H1 (cell line): Measurements from ENCODE around the gene SOBP. TPM values are rescaled to one million over a fixed set of nuclear protein-coding genes. Genes with fewer than 3 reads are reported as not detected.

Experiments used
- CTCF ChIA-PET: fragments of 300-600 bp; sonication (Branson Sonifier 250); formaldehyde crosslinking; loops from one replicate; lab custom pipeline; 2021; ENCODE audit not compliant: partially characterized antibody; lab: Charles Lee
- POLR2A ChIA-PET: fragments of 300-600 bp; sonication (Branson Sonifier 250); formaldehyde crosslinking; loops from one replicate; lab custom pipeline; 2021; ENCODE audit warnings: inconsistent platforms; ENCODE audit not compliant: partially characterized antibody; lab: Charles Lee
- DNase-seq, 2 experiments: peaks; one replicate each; pipeline versions ENCODE4 v3.0.0 to v3.0.0-alpha.2; 2010 to 2022; ENCODE audit warnings: low spot score in 2 of 2, low read depth in 1 of 2, mixed read lengths in 1 of 2
- FAIRE-seq: peaks from 2 replicates; lab custom pipeline; 2011; peaks lifted over from hg19 to GRCh38; lab: Jason Lieb, UNC
- H2AFZ ChIP-seq: 2 replicates; pipeline ENCODE4 v1.8.1; 2012; ENCODE audit warnings: low read length, inconsistent platforms
- H2AK5ac ChIP-seq: 2 replicates; pipeline ENCODE4 v1.6.1; 2013; ENCODE audit warnings: low read depth, low read length
- H2BK120ac ChIP-seq: replicated peaks from 2 replicates; pipeline ENCODE3; 2013; ENCODE audit warnings: low read depth, low read length, inconsistent platforms
- H2BK12ac ChIP-seq: 2 replicates; pipeline ENCODE4 v1.6.1; 2013; ENCODE audit warnings: low read depth, low read length
- H2BK15ac ChIP-seq: 2 replicates; pipeline ENCODE4 v1.6.1; 2013; ENCODE audit warnings: low read length
- H2BK20ac ChIP-seq: 2 replicates; pipeline ENCODE4 v1.6.1; 2013; ENCODE audit warnings: low read length
- H2BK5ac ChIP-seq: 2 replicates; pipeline ENCODE4 v1.6.1; 2013; ENCODE audit warnings: low read depth, low read length
- H3K14ac ChIP-seq: 2 replicates; pipeline ENCODE4 v1.6.1; 2013; ENCODE audit warnings: inconsistent platforms; ENCODE audit not compliant: insufficient read length
- H3K18ac ChIP-seq: 2 replicates; pipeline ENCODE4 v1.6.1; 2013; ENCODE audit warnings: low read length; ENCODE audit errors: extremely low read depth
- H3K23ac ChIP-seq: 2 replicates; pipeline ENCODE4 v1.6.1; 2013; ENCODE audit warnings: inconsistent platforms; ENCODE audit not compliant: insufficient read length
- H3K23me2 ChIP-seq: 2 replicates; pipeline ENCODE4 v1.6.1; 2013; ENCODE audit warnings: low read depth, low read length
- H3K27ac ChIP-seq: 2 replicates; pipeline ENCODE4 v1.6.1; 2011; ENCODE audit warnings: low read depth, low read length, inconsistent platforms
- H3K27me3 ChIP-seq, 4 experiments: replicated peaks in 1 of 4; 1 replicate in 1 of 4; 2 replicates in 3 of 4; pipeline versions ENCODE4 v1.6.1 to v1.8.1; 2011 to 2013; ENCODE audit warnings: low read length in 3 of 4, mild to moderate bottlenecking in 3 of 4, inconsistent platforms in 2 of 4, mixed read lengths in 2 of 4, moderate library complexity in 1 of 4; ENCODE audit not compliant: control insufficient read depth in 3 of 4, insufficient read depth in 3 of 4; ENCODE audit errors: extremely low read depth in 1 of 4
- H3K36me3 ChIP-seq, 4 experiments: 2 replicates each; pipeline versions ENCODE4 v1.6.1 to v1.8.1; 2011 to 2013; ENCODE audit warnings: mild to moderate bottlenecking in 4 of 4, low read length in 3 of 4, moderate library complexity in 2 of 4, control low read depth in 1 of 4, inconsistent platforms in 1 of 4; ENCODE audit not compliant: insufficient read depth in 4 of 4, control insufficient read depth in 2 of 4
- H3K4ac ChIP-seq: replicated peaks from 2 replicates; pipeline ENCODE3; 2013; ENCODE audit warnings: low read length, low read depth, mixed read lengths, inconsistent platforms; ENCODE audit not compliant: insufficient read length
- H3K4me1 ChIP-seq, 4 experiments: replicated peaks in 1 of 4; 1 replicate in 1 of 4; 2 replicates in 3 of 4; pipeline versions ENCODE4 v1.6.1 to v1.8.1; 2011 to 2013; ENCODE audit warnings: low read length in 3 of 4, inconsistent platforms in 2 of 4, mixed read lengths in 1 of 4; ENCODE audit not compliant: insufficient read depth in 4 of 4, control insufficient read depth in 3 of 4
- H3K4me2 ChIP-seq, 2 experiments: 2 replicates each; pipeline versions ENCODE4 v1.6.1 to v1.8.1; 2011 to 2013; ENCODE audit warnings: low read depth in 2 of 2, low read length in 2 of 2, control low read depth in 1 of 2, inconsistent platforms in 1 of 2, mild to moderate bottlenecking in 1 of 2; ENCODE audit not compliant: insufficient read depth in 1 of 2
- H3K4me3 ChIP-seq, 4 experiments: fragments of 200-600, 300-600 bp in 1 of 4; sonication (generic), shearing (Covaris generic), sonication (Bioruptor Twin) in 1 of 4; 2 replicates each; pipeline versions ENCODE4 v1.5.1 to v1.8.1; 2011 to 2016; ENCODE audit warnings: low read length in 4 of 4, low read depth in 3 of 4, control low read depth in 2 of 4, inconsistent platforms in 2 of 4, mild to moderate bottlenecking in 2 of 4, mixed read lengths in 1 of 4, moderate library complexity in 1 of 4; ENCODE audit not compliant: insufficient read depth in 2 of 4; ENCODE audit errors: extremely low read depth in 1 of 4
- H3K56ac ChIP-seq: replicated peaks from 2 replicates; pipeline ENCODE3; 2013; ENCODE audit warnings: low read depth, mild to moderate bottlenecking, mixed read lengths, low read length, inconsistent platforms; ENCODE audit not compliant: insufficient read length
- H3K79me1 ChIP-seq: 2 replicates; pipeline ENCODE4 v1.6.1; 2013; ENCODE audit warnings: low read depth, low read length, control low read depth
- H3K79me2 ChIP-seq, 2 experiments: 2 replicates each; pipeline versions ENCODE4 v1.6.1 to v1.8.1; 2012 to 2013; ENCODE audit warnings: low read length in 2 of 2, mild to moderate bottlenecking in 2 of 2, inconsistent platforms in 1 of 2; ENCODE audit not compliant: insufficient read depth in 2 of 2, control insufficient read depth in 1 of 2
- H3K9ac ChIP-seq, 4 experiments: replicated peaks in 1 of 4; 1 replicate in 1 of 4; 2 replicates in 3 of 4; pipeline versions ENCODE4 v1.6.1 to v1.8.1; 2011 to 2013; ENCODE audit warnings: low read depth in 3 of 4, low read length in 3 of 4, control low read depth in 2 of 4, mild to moderate bottlenecking in 2 of 4, moderate library complexity in 2 of 4, inconsistent platforms in 1 of 4; ENCODE audit errors: extremely low read depth in 1 of 4
- H3K9me3 ChIP-seq, 2 experiments: 2 replicates each; pipeline versions ENCODE4 v1.6.1 to v1.8.1; 2012 to 2013; ENCODE audit warnings: mild to moderate bottlenecking in 2 of 2, moderate library complexity in 2 of 2, control low read depth in 1 of 2, inconsistent platforms in 1 of 2, low read depth in 1 of 2, low read length in 1 of 2, mixed read lengths in 1 of 2; ENCODE audit not compliant: insufficient read depth in 2 of 2
- H4K20me1 ChIP-seq, 2 experiments: replicated peaks in 1 of 2; 2 replicates each; pipeline versions ENCODE3 to v1.8.1; 2011 to 2013; ENCODE audit warnings: inconsistent platforms in 2 of 2, low read length in 2 of 2, mild to moderate bottlenecking in 1 of 2; ENCODE audit not compliant: insufficient read depth in 2 of 2, control insufficient read depth in 1 of 2
- H4K5ac ChIP-seq: 2 replicates; pipeline ENCODE4 v1.6.1; 2013; ENCODE audit warnings: low read length, low read depth, mixed read lengths, inconsistent platforms; ENCODE audit not compliant: insufficient read length
- H4K8ac ChIP-seq: 2 replicates; pipeline ENCODE4 v1.8.0; 2013; ENCODE audit warnings: mild to moderate bottlenecking, moderate library complexity, low read length, inconsistent platforms; ENCODE audit not compliant: insufficient read depth; ENCODE audit errors: extremely low read depth
- H4K91ac ChIP-seq: replicated peaks from 2 replicates; pipeline ENCODE3; 2013; ENCODE audit warnings: low read length, mixed read lengths, inconsistent platforms; ENCODE audit not compliant: insufficient read length
- ASH2L ChIP-seq: fragments of 200-600, 300-600 bp; sonication (generic); IDR thresholded peaks from one replicate; pipeline ENCODE4 v1.7.1; 2017; ENCODE audit warnings: low read length
- BRCA1 ChIP-seq: IDR thresholded peaks from 2 replicates; pipeline ENCODE4 v1.6.1; 2012; ENCODE audit warnings: low read depth, low read length, improper control_type of control experiment
- CHD1 ChIP-seq: IDR thresholded peaks from 2 replicates; pipeline ENCODE4 v1.6.1; 2012; ENCODE audit warnings: low read depth, low read length, improper control_type of control experiment
- E2F6 ChIP-seq: IDR thresholded peaks from 2 replicates; pipeline ENCODE4 v1.6.1; 2012; ENCODE audit warnings: inconsistent platforms
- GTF2F1 ChIP-seq: IDR thresholded peaks from 2 replicates; pipeline ENCODE4 v1.6.1; 2012; ENCODE audit warnings: low read depth, low read length, improper control_type of control experiment, borderline replicate concordance
- MAX ChIP-seq: IDR thresholded peaks from 2 replicates; pipeline ENCODE4 v1.6.1; 2012; ENCODE audit warnings: inconsistent platforms
- PHF8 ChIP-seq: fragments of 200-600 bp; sonication (generic); conservative IDR thresholded peaks from 2 replicates; pipeline ENCODE4 v1.7.1; 2012; ENCODE audit warnings: low read depth, mild to moderate bottlenecking, inconsistent platforms, low read length, moderate library complexity
- RBBP5 ChIP-seq: IDR thresholded peaks from 2 replicates; pipeline ENCODE4 v1.7.1; 2012; ENCODE audit warnings: low read depth, mild to moderate bottlenecking, inconsistent platforms, low read length, moderate library complexity, borderline replicate concordance
- SIN3A ChIP-seq, 2 experiments: IDR thresholded peaks in 1 of 2; conservative IDR thresholded peaks in 1 of 2; 2 replicates each; pipeline ENCODE4 v1.6.1; 2011 to 2012; ENCODE audit warnings: low read length in 2 of 2, improper control_type of control experiment in 1 of 2, low read depth in 1 of 2, mild to moderate bottlenecking in 1 of 2
- SIX5 ChIP-seq: IDR thresholded peaks from 2 replicates; pipeline ENCODE4 v1.6.1; 2011; ENCODE audit warnings: mild to moderate bottlenecking, low read depth, low read length
- SUZ12 ChIP-seq: fragments of 200-600 bp; sonication (generic); IDR thresholded peaks from 2 replicates; pipeline ENCODE4 v1.6.1; 2012; ENCODE audit warnings: mild to moderate bottlenecking, inconsistent platforms, low read length, moderate library complexity, mixed read lengths
- TBP ChIP-seq: IDR thresholded peaks from 2 replicates; pipeline ENCODE4 v1.6.1; 2011; ENCODE audit warnings: low read depth, low read length, improper control_type of control experiment
- TEAD4 ChIP-seq: IDR thresholded peaks from 2 replicates; pipeline ENCODE4 v1.6.1; 2012; ENCODE audit warnings: low read depth, low read length, inconsistent platforms, mixed read lengths
- WGBS, 2 experiments: shearing (Covaris generic) in 1 of 2; methylation state at CpG; one replicate each; pipeline versions ENCODE4 v1.1.6 to v1.1.7; 2013 to 2015; ENCODE audit warnings: low lambda C conversion rate in 2 of 2, mixed read lengths in 2 of 2, inconsistent platforms in 1 of 2, low coverage in 1 of 2, missing lambda C conversion rate in 1 of 2; ENCODE audit not compliant: insufficient replicate concordance in 2 of 2, insufficient coverage in 1 of 2, insufficient read length in 1 of 2; ENCODE audit errors: extremely low coverage in 1 of 2, missing lambda C conversion rate in 1 of 2; 5-methylcytosine and 5-hydroxymethylcytosine counted together
- polyA plus RNA-seq, 7 experiments: library from polyadenylated mRNA; depleted of rRNA in 3 of 7; stranded (reverse) in 5 of 7; unstranded in 2 of 7; fragments of >200 nt in 5 of 7; fragments of 200-250 nt in 2 of 7; gene quantifications; 1 replicate in 5 of 7; 2 replicates in 1 of 7; 4 replicates in 1 of 7; pipeline versions ENCODE4 v1.2.1 to v1.2.3, GENCODE V29; 2011 to 2013; ENCODE audit warnings: missing spikeins in 2 of 7, mixed read lengths in 2 of 7
- total RNA-seq: library from RNA; stranded (reverse); fragmentation: NEBNext Ultra II Directional; extraction: Animal tissue kit (Norgen Biotek cat#: 25700); gene quantifications from 2 replicates; pipeline ENCODE4 v1.2.1, GENCODE V29; 2021

The SOBP gene
- total and polyA plus RNA-seq, 2 of the 8 experiments (the other 6 are each of a cell fraction or from before 2014, with no cell fraction given): 0.45 to 6.2 TPM

GRCh38 chr6:107441682-107442081 lies 48.2 kb upstream of the SOBP start:
- no peak overlapping the region for H3K14ac ChIP-seq
- no peak overlapping the region for H2BK5ac ChIP-seq
- H3K23ac ChIP-seq: no peak overlapping the region
- no peak overlapping the region for H3K4me2 ChIP-seq
- H2BK120ac ChIP-seq: no peak overlapping the region
- H4K20me1 ChIP-seq: no peaks in the 10 kb centered on the region
- H4K5ac ChIP-seq: no peak overlapping the region
- ChIA-PET POLR2A (no interaction called here), CTCF (interaction anchor here (1.0 to 1.9 kb wide), 2 partner anchors 9 to 12 kb away, joined by 3 to 6 read pairs; no protein-coding TSS in a partner anchor)
- no peaks in the 10 kb centered on the region; a peak in 3 of 8 replicates for H3K36me3 ChIP-seq
- H3K9ac ChIP-seq: no peak overlapping the region
- no peak overlapping the region for H4K91ac ChIP-seq
- TF ChIP-seq CHD1 (no peak), RBBP5 (no peak), BRCA1 (no peak), E2F6 (no peak), SIN3A (conservative IDR thresholded peaks at IDR 0.05 in 1 of 2, IDR thresholded peaks at IDR 0.05 in 1 of 2; ENCODE audit: low read depth in 1 of 2, low read length in 2 of 2) (no peak), ASH2L (no peak), PHF8 (no peak), SUZ12 (no peak), TBP (no peak), GTF2F1 (no peak), MAX (no peak), SIX5 (no peak), TEAD4 (no peak)
- no peak for DNase-seq
- no peak overlapping the region for H3K56ac ChIP-seq
- peaks cover 5% of the 10 kb centered on the region for H3K79me1 ChIP-seq
- H3K4me3 ChIP-seq: no peak overlapping the region
- H3K9me3 ChIP-seq: peaks cover 0 to 2% of the 10 kb centered on the region in 2 experiments; a peak in 1 of 4 replicates
- no peak overlapping the region for H3K27ac ChIP-seq
- no peak overlapping the region for H3K18ac ChIP-seq
- WGBS, 2 experiments: 93% methylated on average over 1 of the region's 1 CpG; no CpG with 5 or more reads in 1 of the 2 experiments
- no peak overlapping the region for H2BK12ac ChIP-seq
- no peak overlapping the region for H2BK20ac ChIP-seq
- H2AFZ ChIP-seq: no peak overlapping the region
- no peaks in the 10 kb centered on the region for H3K23me2 ChIP-seq
- H3K27me3 ChIP-seq: no peaks in the 10 kb centered on the region
- H4K8ac ChIP-seq: no peak overlapping the region
- no peak overlapping the region for H2BK15ac ChIP-seq
- H2AK5ac ChIP-seq: no peak overlapping the region
- 0 out of 4 replicates have a peak, but pooled peaks cover 0 to 3% of the 10 kb centered on the region in 2 experiments for H3K79me2 ChIP-seq
- no peak overlapping the region for H3K4ac ChIP-seq
- FAIRE-seq: no peak
- H3K4me1 ChIP-seq: no peaks in the 10 kb centered on the region
